Adrenal gland (tissue), 12 donors: ENCODE data around the gene ZNF438. TPM values are rescaled to one million over a fixed set of nuclear protein-coding genes. Genes with fewer than 3 reads are reported as not detected.

Source experiments
- DNase-seq, 7 donors: peaks; one replicate each; pipeline ENCODE4 v3.0.0-alpha.2; 2019 to 2020
- H3K27ac ChIP-seq, 5 donors: fragments of 200-600 bp; sonication (generic) in 4 of 5; 1 replicate in 3 of 5; 2 replicates in 2 of 5; pipeline versions ENCODE4 v1.5.1 to v1.8.0; 2016 to 2020; ENCODE audit warnings: mild to moderate bottlenecking in 1 of 5
- H3K27me3 ChIP-seq: fragments of 200-600 bp; 2 replicates; pipeline ENCODE4 v1.8.0; 2021
- H3K36me3 ChIP-seq, 2 donors: fragments of 200-600 bp; replicated peaks in 1 of 2; 1 replicate in 1 of 2; 2 replicates in 1 of 2; pipeline versions ENCODE4 v1.5.1 to v1.8.0; 2018 to 2022
- H3K4me1 ChIP-seq, 2 donors: fragments of 200-600 bp; replicated peaks in 1 of 2; 1 replicate in 1 of 2; 2 replicates in 1 of 2; pipeline versions ENCODE4 v1.5.1 to v1.8.0; 2018 to 2021
- H3K4me3 ChIP-seq, 4 donors: fragments of 200-600 bp; sonication (generic) in 3 of 4; one replicate each; pipeline ENCODE4 v1.5.1; 2016 to 2018
- H3K9me3 ChIP-seq, 3 donors: fragments of 200-600 bp; sonication (generic) in 1 of 3; replicated peaks in 1 of 3; 1 replicate in 2 of 3; 2 replicates in 1 of 3; pipeline versions ENCODE4 v1.5.1 to v1.8.0; 2016 to 2021
- POLR2A ChIP-seq, 2 donors: fragments of 450-650 bp; IDR thresholded peaks; one replicate each; pipeline ENCODE4 v1.6.1; 2017; ENCODE audit warnings: antibody characterized with exemption in 2 of 2, mild to moderate bottlenecking in 2 of 2, moderate library complexity in 1 of 2
- WGBS, 4 donors: extraction: QIAGEN DNeasy Blood & Tissue Kit in 2 of 4; methylation state at CpG; one replicate each; pipeline versions ENCODE4 v1.1.5 to v1.1.7; 2013 to 2017; 5-methylcytosine and 5-hydroxymethylcytosine counted together
- intact Hi-C, 2 donors: fragments of 100-400 bp; cut with DNase I; formaldehyde crosslinking; loops; one replicate each; pipeline versions ENCODE4 v1.14.1 to v1.15.0; 2022 to 2023
- polyA plus RNA-seq, 3 donors: library from polyadenylated mRNA; stranded (reverse); fragments of 200-250 nt in 2 of 3; fragments of 350-450 nt in 1 of 3; fragmentation: Illumina TruSeq in 1 of 3; extraction: RNeasy Lipid Tissue Mini Kit (QIAGEN cat#74804) in 1 of 3; gene quantifications; one replicate each; pipeline ENCODE4 v1.2.3, GENCODE V29; 2013 to 2014
- total RNA-seq, 9 donors: library from RNA; depleted of rRNA in 4 of 9; stranded (reverse); fragments of >200 nt in 4 of 9; fragments of 120-200 nt in 1 of 9; fragmentation: NEBNext Ultra II Directional in 1 of 9; extraction: Animal tissue kit (Norgen Biotek cat#: 25700) in 1 of 9; gene quantifications; one replicate each; pipeline versions ENCODE4 v1.1.0 to v1.2.4, GENCODE V29; 2013 to 2023
- TF ChIP-seq, protein P1 (sequence below), 6 experiments: fragments of 450-650 bp in 4 of 6; fragments of 200-600 bp in 2 of 6; sonication (generic) in 1 of 6; IDR thresholded peaks; 1 replicate in 5 of 6; 2 replicates in 1 of 6; pipeline versions ENCODE4 v1.5.1 to v1.8.0; 2016 to 2021; ENCODE audit warnings: antibody characterized with exemption in 6 of 6, mild to moderate bottlenecking in 2 of 6, moderate library complexity in 1 of 6
- donor health status: healthy with polysubstance abuse.
- donor health status: Bipolar disorder and iron deficiency.
- donor health status: DM: yes; HTN: yes; CAD: no.
- donor health status: DM: no; HTN: no; CAD: no.
- donor health status: DM: no; HTN: no; CAD: no.
- donor health status: DM: yes; HTN: yes; CAD: no.

ZNF438 gene
- total and polyA plus RNA-seq, 12 donors, result 3.4 to 15.5 (median 5.7) TPM

DNA sequence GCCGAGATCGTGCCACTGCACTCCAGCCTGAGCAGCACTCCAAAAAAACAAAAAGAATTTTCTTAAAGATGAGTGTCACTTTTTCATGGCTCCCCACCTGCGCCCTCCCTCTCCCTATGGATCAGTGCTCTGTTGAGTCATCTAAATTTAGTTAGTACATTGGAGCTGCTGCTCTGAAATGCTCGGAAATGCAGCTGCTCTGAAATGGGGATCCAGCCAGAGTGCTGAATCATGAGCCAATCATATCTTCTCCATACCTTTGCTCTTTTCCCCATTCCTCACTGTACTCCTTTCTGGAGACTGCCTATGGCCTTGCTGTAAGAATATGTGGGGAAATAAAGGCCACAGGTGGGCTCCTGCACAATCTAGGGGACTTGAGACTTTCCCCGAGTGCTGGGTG, 188.8 kb downstream of the ZNF438 start:
- H3K27me3 ChIP-seq, result no peaks in the 10 kb centered on the region
- intact Hi-C loops, result no loop called here
- no peaks in the 10 kb centered on the region for H3K36me3 ChIP-seq
- no peaks in the 10 kb centered on the region for H3K9me3 ChIP-seq
- no peaks in the 10 kb centered on the region for H3K4me1 ChIP-seq
- H3K4me3 ChIP-seq, result no peak overlapping the region
- H3K27ac ChIP-seq, result no peak overlapping the region
- 92 to 97% (median 93%) methylated on average over 5 of the region's 5 CpGs for WGBS, 4 donors
- no peak for DNase-seq
- no peak for TF ChIP-seq POLR2A (IDR thresholded peaks at IDR 0.05)

DNA sequence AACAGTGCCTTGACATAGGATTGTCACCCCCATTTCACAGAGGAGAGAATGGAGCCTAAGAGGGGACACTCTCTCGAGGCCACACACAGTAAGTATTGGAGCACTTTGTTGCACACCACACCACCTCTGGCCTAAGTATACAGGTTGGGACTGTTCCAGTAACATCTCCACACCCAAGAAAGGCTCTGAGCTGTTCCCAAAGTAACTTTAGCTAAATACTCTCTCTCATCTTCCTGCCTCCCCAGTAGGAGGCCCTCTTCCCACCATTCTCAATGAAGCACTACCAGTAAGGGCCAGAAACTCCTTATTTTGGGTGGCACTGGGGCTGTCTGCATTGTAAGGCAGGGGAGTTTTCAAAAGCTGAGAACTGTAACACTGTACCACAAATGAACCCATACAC, 189.5 kb downstream of the ZNF438 start:
- DNase-seq, result no peak
- H3K4me3 ChIP-seq, result no peak overlapping the region
- no peaks in the 10 kb centered on the region for H3K36me3 ChIP-seq
- no peaks in the 10 kb centered on the region for H3K27me3 ChIP-seq
- no peaks in the 10 kb centered on the region for H3K9me3 ChIP-seq
- no peak overlapping the region for H3K27ac ChIP-seq
- intact Hi-C loops, result no loop called here
- no peak for TF ChIP-seq POLR2A (IDR thresholded peaks at IDR 0.05)
- TF ChIP-seq, protein P1, sequence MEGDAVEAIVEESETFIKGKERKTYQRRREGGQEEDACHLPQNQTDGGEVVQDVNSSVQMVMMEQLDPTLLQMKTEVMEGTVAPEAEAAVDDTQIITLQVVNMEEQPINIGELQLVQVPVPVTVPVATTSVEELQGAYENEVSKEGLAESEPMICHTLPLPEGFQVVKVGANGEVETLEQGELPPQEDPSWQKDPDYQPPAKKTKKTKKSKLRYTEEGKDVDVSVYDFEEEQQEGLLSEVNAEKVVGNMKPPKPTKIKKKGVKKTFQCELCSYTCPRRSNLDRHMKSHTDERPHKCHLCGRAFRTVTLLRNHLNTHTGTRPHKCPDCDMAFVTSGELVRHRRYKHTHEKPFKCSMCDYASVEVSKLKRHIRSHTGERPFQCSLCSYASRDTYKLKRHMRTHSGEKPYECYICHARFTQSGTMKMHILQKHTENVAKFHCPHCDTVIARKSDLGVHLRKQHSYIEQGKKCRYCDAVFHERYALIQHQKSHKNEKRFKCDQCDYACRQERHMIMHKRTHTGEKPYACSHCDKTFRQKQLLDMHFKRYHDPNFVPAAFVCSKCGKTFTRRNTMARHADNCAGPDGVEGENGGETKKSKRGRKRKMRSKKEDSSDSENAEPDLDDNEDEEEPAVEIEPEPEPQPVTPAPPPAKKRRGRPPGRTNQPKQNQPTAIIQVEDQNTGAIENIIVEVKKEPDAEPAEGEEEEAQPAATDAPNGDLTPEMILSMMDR (IDR thresholded peaks at IDR 0.05), result no peak
- H3K4me1 ChIP-seq, result no peaks in the 10 kb centered on the region
- WGBS, 4 donors, result 92 to 100% (median 100%) methylated on average over 1 of the region's 1 CpG

DNA sequence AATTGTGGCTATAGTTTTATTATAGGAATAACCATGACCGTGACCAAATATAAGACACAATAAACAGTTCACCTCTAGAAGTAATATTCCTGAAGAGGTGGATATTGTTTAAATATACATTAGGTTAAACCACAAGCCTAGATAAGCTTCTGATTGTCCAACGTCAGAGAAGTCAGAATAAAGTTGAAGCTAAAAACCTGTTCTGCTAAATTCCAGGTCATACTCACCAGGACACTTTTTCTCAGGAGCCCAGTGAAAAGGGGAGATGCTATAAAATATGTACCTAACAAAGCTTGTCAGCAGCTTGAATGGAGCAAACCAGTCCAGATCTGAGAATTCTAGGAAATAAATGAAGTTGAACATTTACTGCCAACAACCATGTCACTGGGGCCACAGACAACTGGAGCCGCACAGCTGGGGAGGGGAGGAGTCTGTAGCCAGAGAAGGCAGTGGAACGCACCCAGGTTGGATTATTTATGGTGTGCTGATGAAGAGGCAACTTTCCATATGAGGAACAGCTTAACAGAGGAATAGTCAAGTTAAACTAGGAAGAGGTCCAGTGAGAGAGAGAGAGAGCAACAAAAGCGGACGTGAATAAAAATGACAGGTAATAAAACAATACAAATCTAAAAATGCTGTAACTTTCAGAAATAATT, 191.1 kb downstream of the ZNF438 start:
- Histone ChIP-seq H3K27me3 (no peaks in the 10 kb centered on the region), H3K27ac (no peak overlapping the region), H3K4me1 (no peaks in the 10 kb centered on the region), H3K4me3 (no peak overlapping the region), H3K36me3 (no peaks in the 10 kb centered on the region), H3K9me3 (no peaks in the 10 kb centered on the region)
- WGBS, 4 donors, result 47 to 67% (median 57%) methylated on average over 6 of the region's 6 CpGs
- intact Hi-C loops, result no loop called here
- DNase-seq, result peak in 1 of 7 donors; percentile 50
- TF ChIP-seq, protein P1 (IDR thresholded peaks at IDR 0.05), result no peak
- TF ChIP-seq POLR2A (IDR thresholded peaks at IDR 0.05), result no peak

DNA sequence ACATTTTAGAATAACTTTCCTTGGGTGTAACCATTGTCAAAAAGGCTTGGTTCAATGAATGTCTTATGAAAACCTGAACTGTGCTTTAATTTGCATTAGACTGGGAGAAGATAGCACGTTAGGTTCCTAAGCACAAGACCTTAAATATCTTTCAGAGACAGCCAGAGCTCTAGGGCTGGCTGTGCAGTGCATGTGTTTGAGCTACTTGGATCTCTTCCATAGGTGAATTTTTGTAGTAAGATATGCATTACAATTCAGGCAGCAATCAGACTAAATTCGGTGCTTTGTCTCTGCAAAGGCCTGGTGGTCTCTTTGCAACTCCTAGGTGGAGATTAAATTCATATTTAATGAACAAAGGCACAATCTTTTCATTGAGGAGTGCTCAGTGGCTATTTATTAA, 192.0 kb downstream of the ZNF438 start:
- DNase-seq, result no peak
- no peaks in the 10 kb centered on the region for H3K36me3 ChIP-seq
- intact Hi-C loops, result no loop called here
- 73 to 92% (median 81%) methylated on average over 2 of the region's 2 CpGs for WGBS, 4 donors
- H3K4me1 ChIP-seq, result no peaks in the 10 kb centered on the region
- no peaks in the 10 kb centered on the region for H3K27me3 ChIP-seq
- no peaks in the 10 kb centered on the region for H3K9me3 ChIP-seq
- TF ChIP-seq, protein P1 (IDR thresholded peaks at IDR 0.05), result no peak
- TF ChIP-seq POLR2A (IDR thresholded peaks at IDR 0.05), result no peak
- H3K27ac ChIP-seq, result no peak overlapping the region
- H3K4me3 ChIP-seq, result no peak overlapping the region

- intact Hi-C loops, result no loop called here
- no peak for DNase-seq
- Histone ChIP-seq H3K4me3 (no peak overlapping the region), H3K27ac (no peak overlapping the region), H3K36me3 (no peaks in the 10 kb centered on the region), H3K9me3 (no peaks in the 10 kb centered on the region), H3K4me1 (no peaks in the 10 kb centered on the region), H3K27me3 (no peaks in the 10 kb centered on the region)
- 76 to 83% (median 77%) methylated on average over 2 of the region's 2 CpGs for WGBS, 4 donors
- TF ChIP-seq, protein P1 (IDR thresholded peaks at IDR 0.05), result no peak
- no peak for TF ChIP-seq POLR2A (IDR thresholded peaks at IDR 0.05)
Observed at GRCh38 chr10:30836406-30836805, 195.3 kb downstream of the ZNF438 start.
